HEK293 (cell line): ENCODE measurements around the gene BAZ2B.

Experiments
- BCL11A ChIP-seq: fragments of 450-650 bp; formaldehyde crosslinking; IDR thresholded peaks from 2 replicates; pipeline ENCODE4 v1.5.1; 2016; ENCODE audit warnings: low read depth, missing biosample characterization, missing genetic modification characterization
- CTCF ChIP-seq: fragments of 450-650 bp; formaldehyde crosslinking; IDR thresholded peaks from 2 replicates; pipeline ENCODE4 v1.5.1; 2016; ENCODE audit warnings: missing biosample characterization, missing genetic modification characterization
- KLF8 ChIP-seq: fragments of 450-650 bp; formaldehyde crosslinking; IDR thresholded peaks from 2 replicates; pipeline ENCODE4 v1.5.1; 2016; ENCODE audit warnings: missing biosample characterization, missing genetic modification characterization
- ZFP41 ChIP-seq: fragments of 450-650 bp; formaldehyde crosslinking; IDR thresholded peaks from 2 replicates; pipeline ENCODE4 v1.5.1; 2016; ENCODE audit warnings: missing biosample characterization, missing genetic modification characterization, borderline replicate concordance
- ZNF350 ChIP-seq: fragments of 450-650 bp; formaldehyde crosslinking; IDR thresholded peaks from 2 replicates; pipeline ENCODE4 v1.5.0; 2017; ENCODE audit warnings: missing biosample characterization, mild to moderate bottlenecking, missing genetic modification characterization
- ZNF629 ChIP-seq: fragments of 450-650 bp; formaldehyde crosslinking; IDR thresholded peaks from 2 replicates; pipeline ENCODE4 v1.5.1; 2017; ENCODE audit warnings: missing biosample characterization, missing genetic modification characterization
- ZNF791 ChIP-seq: fragments of 450-650 bp; formaldehyde crosslinking; IDR thresholded peaks from 2 replicates; pipeline ENCODE4 v1.5.1; 2016; ENCODE audit warnings: missing biosample characterization, missing genetic modification characterization
- ZSCAN5A ChIP-seq: fragments of 450-650 bp; formaldehyde crosslinking; IDR thresholded peaks from 2 replicates; pipeline ENCODE4 v1.5.1; 2016; ENCODE audit warnings: missing biosample characterization, missing genetic modification characterization

- TF ChIP-seq KLF8 (no peak), CTCF (tag by site-specific recombination) (no peak), ZSCAN5A (tag by site-specific recombination) (no peak), ZNF350 (no peak), ZNF791 (tag by site-specific recombination) (no peak), BCL11A (no peak), ZFP41 (tag by site-specific recombination) (no peak), ZNF629 (no peak)
Observed at GRCh38 chr2:159297042-159297707, 319.2 kb downstream of the BAZ2B start.
